GM13977 (cell line): ENCODE results near the gene CCN2.
"Not testable (repeated sequence)": the region's sequence is repeated elsewhere in the genome, so short reads cannot be mapped to it uniquely, and the experiment has no call there.

Experiments
- DNase-seq: peaks from one replicate; pipeline ENCODE4 v3.0.0; 2012; ENCODE audit warnings: low spot score
- in situ Hi-C: fragments of 300-500 bp; cut with MboI; formaldehyde crosslinking; loops from one replicate; pipeline ENCODE4 v1.12.0; 2022; ENCODE audit warnings: low sequenced_read_pairs, low pct_unique_long_range_greater_than_20kb, mixed read lengths, inconsistent platforms; ENCODE audit not compliant: unreplicated experiment
- TF ChIP-seq, protein P1 (sequence below): IDR thresholded peaks from 2 replicates; pipeline ENCODE4 v1.5.1; 2012; ENCODE audit warnings: mild to moderate bottlenecking, control low read depth; ENCODE audit not compliant: insufficient read depth; ENCODE audit errors: extremely low read depth, missing control alignments

Gene CCN2

DNA sequence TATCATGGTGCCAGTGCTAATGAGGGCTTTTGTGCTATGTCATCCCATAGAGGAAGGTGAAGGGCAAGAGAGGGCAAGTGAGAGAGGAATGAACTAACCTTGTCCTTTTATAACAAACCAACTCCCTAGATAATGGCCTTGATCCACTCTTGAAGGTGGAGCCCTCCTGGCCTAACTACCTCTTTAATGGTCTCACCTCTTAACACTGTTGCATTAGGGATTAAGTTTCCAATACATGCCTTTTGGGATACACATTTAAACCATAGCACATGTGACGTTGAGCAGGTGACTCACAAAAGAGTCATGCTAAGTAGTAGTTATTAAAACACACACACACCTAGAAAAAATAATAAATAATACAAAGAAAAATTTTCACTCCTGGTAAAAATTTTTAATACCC lies 36.9 kb downstream of the CCN2 start:
- no peak for DNase-seq
- TF ChIP-seq, protein P1, sequence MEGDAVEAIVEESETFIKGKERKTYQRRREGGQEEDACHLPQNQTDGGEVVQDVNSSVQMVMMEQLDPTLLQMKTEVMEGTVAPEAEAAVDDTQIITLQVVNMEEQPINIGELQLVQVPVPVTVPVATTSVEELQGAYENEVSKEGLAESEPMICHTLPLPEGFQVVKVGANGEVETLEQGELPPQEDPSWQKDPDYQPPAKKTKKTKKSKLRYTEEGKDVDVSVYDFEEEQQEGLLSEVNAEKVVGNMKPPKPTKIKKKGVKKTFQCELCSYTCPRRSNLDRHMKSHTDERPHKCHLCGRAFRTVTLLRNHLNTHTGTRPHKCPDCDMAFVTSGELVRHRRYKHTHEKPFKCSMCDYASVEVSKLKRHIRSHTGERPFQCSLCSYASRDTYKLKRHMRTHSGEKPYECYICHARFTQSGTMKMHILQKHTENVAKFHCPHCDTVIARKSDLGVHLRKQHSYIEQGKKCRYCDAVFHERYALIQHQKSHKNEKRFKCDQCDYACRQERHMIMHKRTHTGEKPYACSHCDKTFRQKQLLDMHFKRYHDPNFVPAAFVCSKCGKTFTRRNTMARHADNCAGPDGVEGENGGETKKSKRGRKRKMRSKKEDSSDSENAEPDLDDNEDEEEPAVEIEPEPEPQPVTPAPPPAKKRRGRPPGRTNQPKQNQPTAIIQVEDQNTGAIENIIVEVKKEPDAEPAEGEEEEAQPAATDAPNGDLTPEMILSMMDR, result no peak
- in situ Hi-C loops, result loop anchor here (10.0 kb wide), 1 partner anchor 219 kb away; no protein-coding TSS in a partner anchor

DNA sequence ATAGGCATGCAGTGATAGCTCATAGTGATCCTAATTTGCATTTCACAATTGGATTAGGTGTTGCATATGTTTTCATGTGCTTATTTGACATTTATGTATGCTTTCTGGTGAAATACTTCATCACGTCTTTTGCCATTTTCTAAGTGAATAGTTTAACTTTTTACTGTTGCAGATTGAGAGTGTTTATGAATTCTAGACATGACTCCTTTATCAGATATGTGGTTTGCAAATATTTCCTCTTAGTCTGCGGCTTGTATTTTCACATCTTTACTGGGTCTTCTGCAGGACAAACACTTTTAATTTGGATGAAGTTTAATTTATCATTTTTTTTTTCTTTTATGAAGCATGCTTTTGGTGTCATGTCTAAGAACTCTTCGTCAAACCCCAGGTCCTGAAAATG lies 39.2 kb downstream of the CCN2 start:
- in situ Hi-C loops, result loop anchor here (10.0 kb wide), 1 partner anchor 217 kb away; no protein-coding TSS in a partner anchor
- TF ChIP-seq, protein P1, result no peak
- no peak for DNase-seq

DNA sequence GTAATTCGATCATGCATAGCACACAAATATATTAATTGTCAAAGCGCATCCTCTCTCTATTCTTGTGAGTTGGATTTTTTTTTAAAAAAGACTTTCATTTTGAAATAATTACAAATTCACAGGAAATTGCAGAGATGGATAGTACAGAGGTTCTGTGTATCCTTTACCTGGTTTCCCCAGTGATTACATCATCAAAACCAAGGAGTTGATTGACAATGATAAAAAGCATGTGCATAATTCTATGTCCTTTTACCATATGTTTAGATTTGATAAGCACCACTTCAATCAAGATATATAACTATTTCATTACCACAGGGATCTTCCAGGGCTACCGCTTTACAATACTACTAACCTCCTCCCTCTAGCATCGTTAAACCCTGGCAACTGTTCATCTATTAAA lies 40.2 kb downstream of the CCN2 start:
- DNase-seq, result no peak
- in situ Hi-C loops, result loop anchor here (10.0 kb wide), 1 partner anchor 216 kb away; no protein-coding TSS in a partner anchor
- TF ChIP-seq, protein P1, result no peak

DNA sequence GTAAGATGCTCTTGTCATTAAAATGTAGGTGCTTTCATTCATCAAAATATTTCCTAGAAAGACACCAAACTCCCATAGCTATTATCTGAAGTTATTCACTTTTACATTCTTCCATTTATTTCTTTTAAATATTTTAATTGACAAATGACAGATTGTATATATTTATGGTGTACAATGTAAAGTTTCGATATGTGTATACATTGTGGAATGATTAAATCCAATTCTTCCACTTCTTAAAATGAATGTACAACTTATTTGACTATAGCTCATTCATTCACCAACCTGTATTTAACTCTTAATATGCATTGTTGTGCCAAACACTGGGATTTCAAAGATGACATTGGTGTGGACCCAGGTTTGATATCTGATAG lies 41.0 kb downstream of the CCN2 start:
- in situ Hi-C loops, result loop anchor here (10.0 kb wide), 1 partner anchor 215 kb away; no protein-coding TSS in a partner anchor
- TF ChIP-seq, protein P1, result no peak
- DNase-seq, result no peak

DNA sequence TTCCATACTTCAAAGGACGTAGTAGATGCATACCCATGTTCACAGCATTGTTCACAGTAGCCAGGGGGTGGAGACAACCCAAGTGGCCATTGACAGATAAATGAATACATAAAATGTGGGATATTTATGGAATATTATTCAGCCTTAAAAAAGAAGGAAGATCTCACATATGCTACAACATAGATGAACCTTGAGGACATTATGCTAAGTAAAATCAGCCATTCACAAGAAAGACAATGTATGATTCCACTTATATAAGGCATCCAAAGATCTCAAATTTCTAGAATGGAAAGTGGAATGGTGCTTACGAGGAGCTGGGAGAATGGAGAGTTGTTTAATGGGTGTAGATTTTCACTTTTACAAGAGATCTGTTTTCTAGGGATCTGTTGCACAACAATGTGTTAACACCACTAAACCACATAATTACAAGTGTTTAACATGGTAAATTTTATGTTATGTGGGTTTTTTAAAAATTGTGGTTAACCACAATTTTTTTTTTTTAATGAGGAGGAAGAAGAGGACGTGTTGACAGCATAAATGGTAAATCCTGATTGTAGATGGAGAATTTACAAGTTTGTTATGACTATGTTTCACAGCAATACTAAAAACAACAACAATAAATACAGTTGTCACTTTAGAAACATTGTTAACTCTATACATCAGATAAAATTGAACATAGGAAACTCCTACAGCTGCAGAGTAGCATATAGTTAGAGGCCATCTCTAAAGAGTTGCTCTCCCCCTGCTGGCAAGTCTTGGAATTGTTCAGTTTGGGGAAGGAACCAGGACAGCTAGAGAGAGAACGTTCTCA lies 41.6 kb downstream of the CCN2 start:
- in situ Hi-C loops, result loop anchor here (10.0 kb wide), 1 partner anchor 215 kb away; no protein-coding TSS in a partner anchor
- TF ChIP-seq, protein P1, result peak; percentile 74
- DNase-seq, result peak; percentile 55

DNA sequence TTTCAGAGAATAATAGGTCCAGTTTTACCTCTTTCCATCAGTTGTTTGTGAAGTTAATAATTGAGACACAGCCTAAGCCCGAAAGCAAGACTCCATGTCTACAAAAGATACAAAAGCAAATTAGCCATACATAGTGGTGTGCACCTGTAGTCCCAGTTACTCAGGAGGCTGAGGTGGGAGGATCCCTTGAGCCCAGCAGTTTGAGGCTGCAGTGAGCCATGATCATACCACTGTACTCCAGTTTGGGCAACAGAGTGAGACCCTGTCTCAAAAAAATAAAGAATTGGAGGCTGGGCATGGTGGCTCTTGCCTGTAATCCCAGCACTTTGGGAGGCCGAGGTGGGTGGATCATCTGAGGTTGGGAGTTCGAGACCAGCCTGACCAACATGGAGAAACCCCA lies 42.4 kb downstream of the CCN2 start:
- in situ Hi-C loops, DNase-seq: not testable (repeated sequence)

DNA sequence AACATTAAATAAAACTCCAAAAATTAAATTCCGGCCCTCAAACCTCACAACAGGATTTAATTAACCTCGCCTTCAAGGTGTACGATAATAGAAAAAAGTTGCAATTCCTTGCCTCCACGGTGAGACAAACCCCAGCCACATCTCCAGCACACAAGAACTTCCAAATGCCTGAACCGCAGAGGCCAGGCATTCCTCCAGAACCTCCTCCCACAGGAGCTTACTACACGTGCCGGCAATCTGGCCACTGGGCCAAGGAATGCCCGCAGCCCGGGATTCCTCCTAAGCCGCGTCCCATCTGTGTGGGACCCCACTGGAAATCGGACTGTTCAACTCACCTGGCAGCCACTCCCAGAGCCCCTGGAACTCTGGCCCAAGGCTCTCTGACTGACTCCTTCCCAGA lies 47.4 kb downstream of the CCN2 start:
- DNase-seq, in situ Hi-C loops: not testable (repeated sequence)

DNA sequence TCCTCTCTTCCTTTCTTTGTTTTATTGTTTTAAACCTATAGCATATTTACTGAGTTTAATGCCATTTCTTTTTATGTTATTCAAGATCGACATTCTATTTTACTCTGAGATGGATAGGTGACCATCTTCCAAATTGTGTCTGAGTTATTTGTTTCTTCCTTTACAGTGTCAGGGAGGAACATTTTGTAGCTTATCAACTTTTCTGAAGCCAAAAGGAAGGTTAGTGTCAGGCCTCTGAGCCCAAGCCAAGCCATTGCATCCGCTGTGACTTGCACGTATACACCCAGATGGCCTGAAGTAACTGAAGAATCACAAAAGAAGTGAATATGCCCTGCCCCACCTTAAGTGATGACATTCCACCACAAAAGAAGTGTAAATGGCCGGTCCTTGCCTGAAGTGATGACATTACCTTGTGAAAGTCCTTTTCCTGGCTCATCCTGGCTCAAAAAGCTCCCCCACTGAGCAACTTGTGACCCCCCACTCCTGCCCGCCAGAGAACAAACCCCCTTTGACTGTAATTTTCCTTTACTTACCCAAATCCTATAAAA lies 49.8 kb downstream of the CCN2 start:
- in situ Hi-C loops, DNase-seq: not testable (repeated sequence)
